Mesenchymal stem cell (in vitro differentiated cells and primary cell): Measurements from ENCODE around the gene SSH2.

Experiments
- DNase-seq: peaks from one replicate; pipeline ENCODE4 v3.0.0-alpha.2; 2013
- H2AFZ ChIP-seq: one replicate; pipeline ENCODE4 v1.6.1; 2013; ENCODE audit warnings: low read depth, mild to moderate bottlenecking, control low read depth, inconsistent platforms, low read length, moderate library complexity
- H2AK5ac ChIP-seq: 2 replicates; pipeline ENCODE4 v1.6.1; 2013; ENCODE audit warnings: low read length, moderate library complexity, mild to moderate bottlenecking, inconsistent platforms; ENCODE audit not compliant: severe bottlenecking
- H2BK120ac ChIP-seq: one replicate; pipeline ENCODE4 v1.6.1; 2013; ENCODE audit warnings: low read depth, mild to moderate bottlenecking, inconsistent platforms, low read length, moderate library complexity
- H2BK12ac ChIP-seq, 2 experiments: one replicate each; pipeline ENCODE4 v1.6.1; 2013; ENCODE audit warnings: inconsistent platforms in 2 of 2, low read length in 2 of 2, mild to moderate bottlenecking in 2 of 2, moderate library complexity in 2 of 2, control low read depth in 1 of 2
- H2BK15ac ChIP-seq: one replicate; pipeline ENCODE4 v1.6.1; 2013; ENCODE audit warnings: mild to moderate bottlenecking, low read depth, inconsistent platforms; ENCODE audit not compliant: poor library complexity, severe bottlenecking
- H2BK5ac ChIP-seq: 2 replicates; pipeline ENCODE4 v1.6.1; 2013; ENCODE audit warnings: low read depth, mild to moderate bottlenecking, low read length, control low read depth, inconsistent platforms; ENCODE audit not compliant: poor library complexity, severe bottlenecking
- H3K14ac ChIP-seq, 2 experiments: one replicate each; pipeline ENCODE4 v1.6.1; 2013; ENCODE audit warnings: inconsistent platforms in 2 of 2, low read length in 2 of 2, control low read depth in 1 of 2, mild to moderate bottlenecking in 1 of 2, moderate library complexity in 1 of 2
- H3K18ac ChIP-seq, 2 experiments: one replicate each; pipeline ENCODE4 v1.6.1; 2013; ENCODE audit warnings: inconsistent platforms in 2 of 2, low read length in 2 of 2, control low read depth in 1 of 2, low read depth in 1 of 2, mild to moderate bottlenecking in 1 of 2
- H3K23ac ChIP-seq, 2 experiments: one replicate each; pipeline ENCODE4 v1.6.1; 2013; ENCODE audit warnings: inconsistent platforms in 2 of 2, low read length in 2 of 2, mild to moderate bottlenecking in 2 of 2, moderate library complexity in 2 of 2, control low read depth in 1 of 2
- H3K27ac ChIP-seq: 2 replicates; pipeline ENCODE4 v1.5.1; 2013; ENCODE audit warnings: mild to moderate bottlenecking, moderate library complexity, low read length, control low read depth, inconsistent platforms; ENCODE audit not compliant: poor library complexity, severe bottlenecking
- H3K27me3 ChIP-seq, 2 experiments: 2 replicates each; pipeline versions ENCODE4 v1.6.1 to v1.7.0; 2013; ENCODE audit warnings: low read length in 2 of 2, mild to moderate bottlenecking in 2 of 2, moderate library complexity in 2 of 2, control low read depth in 1 of 2, inconsistent platforms in 1 of 2; ENCODE audit not compliant: control insufficient read depth in 1 of 2, insufficient read depth in 1 of 2
- H3K36me3 ChIP-seq, 2 experiments: 2 replicates each; pipeline versions ENCODE4 v1.6.1 to v1.7.0; 2013; ENCODE audit warnings: low read length in 2 of 2, control low read depth in 1 of 2, inconsistent platforms in 1 of 2, low read depth in 1 of 2, mild to moderate bottlenecking in 1 of 2; ENCODE audit not compliant: insufficient read depth in 2 of 2, control insufficient read depth in 1 of 2
- H3K4ac ChIP-seq, 2 experiments: one replicate each; pipeline ENCODE4 v1.6.1; 2013; ENCODE audit warnings: inconsistent platforms in 2 of 2, low read length in 2 of 2, mild to moderate bottlenecking in 2 of 2, moderate library complexity in 2 of 2, control low read depth in 1 of 2, low read depth in 1 of 2
- H3K4me1 ChIP-seq: 2 replicates; pipeline ENCODE4 v1.6.1; 2013; ENCODE audit warnings: low read depth, low read length, control low read depth; ENCODE audit not compliant: control insufficient read depth, insufficient read depth
- H3K4me2 ChIP-seq: 2 replicates; pipeline ENCODE4 v1.6.1; 2013; ENCODE audit warnings: low read length, mild to moderate bottlenecking, inconsistent platforms; ENCODE audit not compliant: poor library complexity, severe bottlenecking
- H3K4me3 ChIP-seq, 2 experiments: 2 replicates each; pipeline versions ENCODE4 v1.5.1 to v1.7.0; 2013; ENCODE audit warnings: low read length in 2 of 2, mild to moderate bottlenecking in 2 of 2, control low read depth in 1 of 2, low read depth in 1 of 2; ENCODE audit not compliant: insufficient read depth in 1 of 2
- H3K79me1 ChIP-seq: replicated peaks from 2 replicates; pipeline ENCODE4 v1.6.1; 2013; ENCODE audit warnings: mild to moderate bottlenecking, control low read depth, low read length, inconsistent platforms; ENCODE audit not compliant: poor library complexity, severe bottlenecking
- H3K9ac ChIP-seq: 2 replicates; pipeline ENCODE4 v1.7.0; 2013; ENCODE audit warnings: mild to moderate bottlenecking, low read length, moderate library complexity
- H3K9me3 ChIP-seq: 2 replicates; pipeline ENCODE4 v1.7.0; 2013; ENCODE audit warnings: mild to moderate bottlenecking, low read length; ENCODE audit not compliant: control insufficient read depth
- H4K8ac ChIP-seq: one replicate; pipeline ENCODE4 v1.6.1; 2013; ENCODE audit warnings: inconsistent platforms, mild to moderate bottlenecking, low read length, moderate library complexity
- H4K91ac ChIP-seq: one replicate; pipeline ENCODE4 v1.6.1; 2013; ENCODE audit warnings: mild to moderate bottlenecking, low read length, inconsistent platforms
- WGBS: methylation state at CpG from one replicate; pipeline ENCODE4 v1.1.7; 2013; ENCODE audit warnings: mixed read lengths; 5-methylcytosine and 5-hydroxymethylcytosine counted together

The SSH2 gene

GRCh38 chr17:29591146-29591736 is 338.8 kb downstream of the SSH2 start:
- Histone ChIP-seq H3K4me3 (peak overlapping the region; percentile 43 to 88), H3K4ac (peak overlapping the region in 1 of 2 experiments; percentile 32), H3K36me3 (no peaks in the 10 kb centered on the region), H3K27ac (peak overlapping the region; percentile 69), H2BK12ac (peak overlapping the region in 1 of 2 experiments; percentile 73), H4K8ac (peak overlapping the region; percentile 57), H3K18ac (peak overlapping the region; percentile 66 to 67), H3K14ac (no peak overlapping the region), H2BK15ac (peak overlapping the region; percentile 40), H2AFZ (peak overlapping the region; percentile 70), H4K91ac (no peak overlapping the region), H2BK5ac (no peak overlapping the region), H3K9ac (peak overlapping the region; percentile 85), H3K23ac (peak overlapping the region in 1 of 2 experiments; percentile 53), H3K9me3 (no peaks in the 10 kb centered on the region), H3K4me1 (peaks cover 61% of the 10 kb centered on the region), H3K4me2 (peak overlapping the region; percentile 85), H2BK120ac (peak overlapping the region; percentile 69), H3K27me3 (no peaks in the 10 kb centered on the region), H3K79me1 (peaks cover 3% of the 10 kb centered on the region), H2AK5ac (no peak overlapping the region)
- peak; percentile 63 for DNase-seq
- 8% methylated on average over 28 of the region's 31 CpGs for WGBS

DNA sequence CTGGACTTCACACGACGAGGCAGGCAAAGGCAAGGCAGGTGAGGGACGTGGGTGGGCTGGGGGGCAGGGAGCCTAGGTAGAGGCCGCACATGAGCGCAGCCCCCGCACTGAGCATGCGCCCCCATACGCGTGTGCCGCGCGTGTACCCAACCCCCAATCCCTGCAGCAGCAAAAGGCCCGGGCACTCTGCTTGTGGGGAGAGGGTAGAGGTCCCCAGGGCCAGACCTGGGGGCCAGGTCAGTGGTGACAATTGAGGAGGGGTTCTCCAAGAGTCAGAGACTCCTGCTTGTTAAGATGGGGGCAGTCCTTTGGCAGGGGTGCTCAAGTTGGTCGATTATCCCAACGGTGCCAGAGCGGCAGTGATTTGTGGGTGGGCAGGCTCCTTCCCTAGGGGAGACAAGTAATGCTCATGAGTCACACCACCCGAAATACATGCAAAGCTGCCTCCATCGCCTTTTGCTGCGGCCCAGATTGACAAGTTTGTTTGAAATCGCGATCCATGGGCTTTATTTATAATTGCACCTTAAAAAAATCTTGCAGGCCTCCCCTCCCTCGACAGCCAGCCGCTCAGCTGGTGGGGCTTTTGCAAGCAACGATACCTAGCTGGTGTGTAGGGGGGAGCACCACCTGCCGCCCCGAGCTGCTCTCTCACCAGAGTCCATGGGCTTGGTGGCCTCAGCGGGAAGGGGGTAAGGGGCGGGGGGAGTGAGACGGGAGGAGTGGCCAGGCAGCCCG is 339.4 kb downstream of the SSH2 start:
- Histone ChIP-seq H3K79me1 (no peaks in the 10 kb centered on the region), H3K27me3 (no peaks in the 10 kb centered on the region), H4K8ac (peak overlapping the region; percentile 57), H2AK5ac (no peak overlapping the region), H3K4me2 (peak overlapping the region; percentile 85), H3K9me3 (no peaks in the 10 kb centered on the region), H2BK15ac (no peak overlapping the region), H4K91ac (peak overlapping the region; percentile 20), H2BK12ac (peak overlapping the region in 1 of 2 experiments; percentile 75), H2BK5ac (no peak overlapping the region), H3K14ac (no peak overlapping the region), H3K36me3 (no peaks in the 10 kb centered on the region), H2AFZ (no peak overlapping the region), H2BK120ac (peak overlapping the region; percentile 69), H3K4me3 (peak overlapping the region; percentile 43 to 88), H3K9ac (peak overlapping the region; percentile 85), H3K23ac (peak overlapping the region in 1 of 2 experiments; percentile 53), H3K4ac (peak overlapping the region in 1 of 2 experiments; percentile 32), H3K18ac (peak overlapping the region in 1 of 2 experiments; percentile 67), H3K27ac (peak overlapping the region; percentile 69), H3K4me1 (peaks cover 61% of the 10 kb centered on the region)
- WGBS, result 40% methylated on average over 28 of the region's 30 CpGs
- peak; percentile 68 for DNase-seq

DNA sequence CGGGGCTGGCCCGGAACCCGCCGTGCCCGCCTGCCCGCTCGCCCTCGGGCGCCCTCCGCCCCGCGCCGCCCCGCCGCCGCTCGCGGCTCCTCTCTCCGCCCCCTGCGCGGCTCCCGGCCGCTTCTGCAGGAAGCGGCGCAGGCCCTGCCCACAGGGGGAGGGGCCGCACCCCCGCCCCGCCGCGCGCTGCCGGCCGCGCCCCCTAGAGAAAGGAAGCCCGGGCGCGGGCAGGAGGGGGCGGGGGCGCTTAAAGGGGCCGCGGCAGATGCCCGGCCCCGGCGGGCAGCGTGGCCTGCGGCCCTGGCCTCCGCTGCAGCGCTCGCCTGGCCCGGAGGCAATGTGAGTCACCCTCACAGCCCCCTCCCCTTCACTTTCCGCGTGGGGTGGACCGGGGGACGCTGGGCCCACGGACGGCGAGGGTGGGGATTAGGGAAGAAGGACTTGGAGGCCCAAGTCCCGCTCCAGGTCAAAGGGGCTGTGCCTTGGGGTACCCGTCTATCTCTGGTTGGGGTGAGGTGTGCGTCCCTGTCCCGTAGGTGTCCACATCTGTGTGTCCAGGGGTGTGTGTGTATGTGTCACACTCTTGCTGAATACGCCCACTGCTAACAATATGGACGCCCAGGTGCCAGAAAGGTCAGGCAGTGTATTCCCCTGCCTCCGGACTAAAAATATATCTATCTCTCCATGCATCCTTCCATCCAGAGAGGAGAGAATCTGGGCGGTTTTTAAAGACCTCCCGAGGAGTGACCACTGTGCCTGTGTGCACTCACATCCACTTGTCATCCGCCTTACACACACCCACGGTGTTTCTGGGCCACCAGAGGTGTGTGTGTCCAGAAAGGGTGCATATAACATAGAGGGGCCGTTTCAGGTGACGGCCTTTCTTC is 340.3 kb downstream of the SSH2 start, which contains the start of gene GIT1:
Gene GIT1 (minus strand): TSS at position 125 of the 887 bp plus-strand sequence. CDS start 270 bp downstream, outside the sequence.
- Histone ChIP-seq H3K23ac (peak within 1 kb of the TSS in 1 of 2 experiments; percentile 78), H2AFZ (peak within 1 kb of the TSS; percentile 88), H3K27ac (peak within 1 kb of the TSS; percentile 69), H3K14ac (peak within 1 kb of the TSS in 1 of 2 experiments; percentile 97), H3K4me2 (peak within 1 kb of the TSS; percentile 85), H2BK120ac (peak within 1 kb of the TSS; percentile 4), H3K4ac (peak within 1 kb of the TSS; percentile 65 to 89), H3K36me3 (no peaks in the 10 kb centered on the region), H3K79me1 (no peaks in the 10 kb centered on the region), H4K91ac (peak within 1 kb of the TSS; percentile 89), H2BK5ac (no peak within 1 kb of the TSS), H3K4me1 (peaks cover 69% of the 10 kb centered on the region), H2BK15ac (peak within 1 kb of the TSS; percentile 96), H2AK5ac (no peak within 1 kb of the TSS), H3K18ac (peak within 1 kb of the TSS; percentile 92), H4K8ac (peak within 1 kb of the TSS; percentile 98), H3K9me3 (no peaks in the 10 kb centered on the region), H3K27me3 (no peaks in the 10 kb centered on the region), H2BK12ac (peak within 1 kb of the TSS in 1 of 2 experiments; percentile 95), H3K9ac (peak within 1 kb of the TSS; percentile 92), H3K4me3 (peak within 1 kb of the TSS; percentile 84 to 90)
- 18% methylated on average over 30 of the region's 70 CpGs for WGBS
- DNase-seq, result peak; percentile 81
